Measurements from ENCODE around the gene SLIT1.

- TF ChIP-seq CTCF (IDR thresholded peaks at IDR 0.05; ENCODE audit: low read length) (no peak), EZH2 (IDR thresholded peaks at IDR 0.05; ENCODE audit: borderline replicate concordance, low read length) (no peak)
These were observed 124.3 kb downstream of the SLIT1 start for GRCh38 chr10:97061423-97061822.
